ENCODE data around the gene ARMC5. TPM values are rescaled to one million over a fixed set of nuclear protein-coding genes. Genes with fewer than 3 reads are reported as not detected.

ARMC5 gene
- total RNA-seq, 1 donor from 2014 or later: 10.5 TPM

- Mint-ChIP-seq H3K27me3 (no peaks in the 10 kb centered on the region), H3K9me3 (no peaks in the 10 kb centered on the region), H3K36me3 (ENCODE audit: low read depth) (peaks cover 31% of the 10 kb centered on the region), H3K4me3 (peak overlapping the region; percentile 95), H3K4me1 (peaks cover 29% of the 10 kb centered on the region), H3K27ac (peak overlapping the region; percentile 98)
- intact Hi-C loops (cut with micrococcal nuclease): loop anchor here (1.0 to 10.0 kb wide), 9 partner anchors 17 to 427 kb away; partner anchors contain the start of genes BCKDK, FUS, RUSF1 and STX4
- peak; percentile 100 for DNase-seq
Measured at GRCh38 chr16:31459687-31460581, 633 bp downstream of the ARMC5 start.

- intact Hi-C loops (cut with micrococcal nuclease): no loop called here
- peak overlapping the region; percentile 95 for H3K4me3 Mint-ChIP-seq
- H3K27me3 Mint-ChIP-seq: no peaks in the 10 kb centered on the region
- DNase-seq: peak; percentile 77
- peaks cover 24% of the 10 kb centered on the region for H3K4me1 Mint-ChIP-seq
- H3K27ac Mint-ChIP-seq: peak overlapping the region; percentile 92
- peaks cover 31% of the 10 kb centered on the region for H3K36me3 Mint-ChIP-seq (ENCODE audit: low read depth)
- no peaks in the 10 kb centered on the region for H3K9me3 Mint-ChIP-seq
Measured at GRCh38 chr16:31460582-31461002, 1.3 kb downstream of the ARMC5 start.

- Mint-ChIP-seq H3K4me1 (peaks cover 18% of the 10 kb centered on the region), H3K4me3 (peak overlapping the region; percentile 50), H3K9me3 (no peaks in the 10 kb centered on the region), H3K27me3 (no peaks in the 10 kb centered on the region), H3K36me3 (ENCODE audit: low read depth) (peaks cover 26% of the 10 kb centered on the region), H3K27ac (peak overlapping the region; percentile 13)
- no peak for DNase-seq
- intact Hi-C loops (cut with micrococcal nuclease): no loop called here
Measured at GRCh38 chr16:31461201-31461920, 2.1 kb downstream of the ARMC5 start.

GRCh38 chr16:31461921-31462804 is 2.9 kb downstream of the ARMC5 start:
- no peak for DNase-seq
- Mint-ChIP-seq H3K4me3 (no peak overlapping the region), H3K27me3 (no peaks in the 10 kb centered on the region), H3K27ac (no peak overlapping the region), H3K9me3 (no peaks in the 10 kb centered on the region), H3K36me3 (ENCODE audit: low read depth) (peaks cover 26% of the 10 kb centered on the region), H3K4me1 (peaks cover 21% of the 10 kb centered on the region)
- intact Hi-C loops (cut with micrococcal nuclease): no loop called here

DNA sequence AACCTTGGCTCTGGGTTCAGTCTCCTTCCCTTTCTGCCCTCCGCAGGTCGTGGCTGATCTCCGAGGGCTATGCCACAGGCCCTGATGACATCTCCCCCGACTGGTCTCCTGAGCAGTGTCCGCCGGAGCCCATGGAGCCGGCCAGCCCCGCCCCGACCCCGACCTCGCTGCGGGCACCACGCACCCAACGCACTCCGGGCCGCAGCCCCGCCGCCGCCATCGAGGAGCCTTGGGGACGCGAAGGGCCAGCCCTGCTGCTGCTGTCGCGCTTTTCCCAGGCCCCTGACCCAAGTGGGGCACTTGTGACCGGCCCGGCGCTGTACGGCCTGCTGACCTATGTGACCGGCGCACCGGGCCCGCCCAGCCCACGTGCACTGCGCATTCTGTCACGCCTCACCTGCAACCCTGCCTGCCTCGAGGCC is 5.1 kb downstream of the ARMC5 start:
- H3K4me1 Mint-ChIP-seq: peaks cover 24% of the 10 kb centered on the region
- DNase-seq: no peak
- H3K27ac Mint-ChIP-seq: no peak overlapping the region
- H3K36me3 Mint-ChIP-seq (ENCODE audit: low read depth): peaks cover 21% of the 10 kb centered on the region
- no peaks in the 10 kb centered on the region for H3K27me3 Mint-ChIP-seq
- intact Hi-C loops (cut with micrococcal nuclease): no loop called here
- H3K9me3 Mint-ChIP-seq: no peaks in the 10 kb centered on the region
- H3K4me3 Mint-ChIP-seq: no peak overlapping the region

GRCh38 chr16:31464781-31465260 is 5.5 kb downstream of the ARMC5 start:
- Mint-ChIP-seq H3K27me3 (no peaks in the 10 kb centered on the region), H3K36me3 (ENCODE audit: low read depth) (peaks cover 21% of the 10 kb centered on the region), H3K4me3 (no peak overlapping the region), H3K9me3 (no peaks in the 10 kb centered on the region), H3K4me1 (peaks cover 24% of the 10 kb centered on the region), H3K27ac (no peak overlapping the region)
- no peak for DNase-seq
- intact Hi-C loops (cut with micrococcal nuclease): no loop called here

- no peaks in the 10 kb centered on the region for H3K9me3 Mint-ChIP-seq
- H3K27me3 Mint-ChIP-seq: peaks cover 5% of the 10 kb centered on the region
- intact Hi-C loops (cut with micrococcal nuclease): no loop called here
- no peak overlapping the region for H3K4me3 Mint-ChIP-seq
- H3K4me1 Mint-ChIP-seq: peaks cover 17% of the 10 kb centered on the region
- no peak for DNase-seq
- peaks cover 21% of the 10 kb centered on the region for H3K36me3 Mint-ChIP-seq (ENCODE audit: low read depth)
- H3K27ac Mint-ChIP-seq: no peak overlapping the region
Measured at GRCh38 chr16:31465788-31466370, 6.6 kb downstream of the ARMC5 start.

GRCh38 chr16:31466381-31466841 is 7.1 kb downstream of the ARMC5 start:
- Mint-ChIP-seq H3K27ac (no peak overlapping the region), H3K27me3 (peaks cover 10% of the 10 kb centered on the region), H3K36me3 (ENCODE audit: low read depth) (peaks cover 21% of the 10 kb centered on the region), H3K4me1 (peaks cover 15% of the 10 kb centered on the region), H3K4me3 (no peak overlapping the region), H3K9me3 (no peaks in the 10 kb centered on the region)
- no peak for DNase-seq
- intact Hi-C loops (cut with micrococcal nuclease): no loop called here

DNA sequence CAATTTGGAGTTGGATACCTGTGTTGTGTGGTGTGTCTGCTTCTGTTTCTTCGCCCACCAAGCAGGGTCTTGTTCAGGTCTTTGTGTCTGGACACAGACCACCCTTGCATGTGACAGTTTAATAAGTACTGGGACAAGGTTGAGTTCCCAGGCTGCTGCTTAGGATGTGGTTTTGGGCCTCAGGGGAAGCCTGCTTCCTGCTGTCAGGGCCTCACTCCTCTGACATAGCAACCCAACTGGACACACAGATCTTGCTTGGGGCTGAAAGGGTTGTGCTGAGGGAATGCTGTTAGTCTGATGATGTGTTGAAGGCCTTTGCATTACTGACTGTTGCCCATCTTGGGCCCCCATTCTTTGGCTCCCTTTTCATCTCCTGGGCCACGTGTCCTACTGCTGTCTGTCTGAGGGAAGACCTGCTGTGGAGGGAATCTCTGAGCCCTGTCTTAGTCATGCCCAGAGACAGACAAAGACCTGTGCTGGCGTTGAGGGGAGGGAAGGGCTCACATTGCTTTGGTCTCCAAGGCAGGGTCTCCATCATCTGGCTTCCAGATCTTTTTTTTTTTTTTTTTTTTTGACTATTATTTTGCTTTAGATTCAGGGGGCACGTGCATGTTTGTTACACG is 8.0 kb downstream of the ARMC5 start:
- Mint-ChIP-seq H3K4me1 (peaks cover 15% of the 10 kb centered on the region), H3K27me3 (peaks cover 15% of the 10 kb centered on the region), H3K27ac (no peak overlapping the region), H3K4me3 (no peak overlapping the region), H3K9me3 (no peaks in the 10 kb centered on the region), H3K36me3 (ENCODE audit: low read depth) (peaks cover 21% of the 10 kb centered on the region)
- DNase-seq: no peak
- intact Hi-C loops (cut with micrococcal nuclease): no loop called here

GRCh38 chr16:31467858-31468257 is 8.6 kb downstream of the ARMC5 start:
- H3K36me3 Mint-ChIP-seq (ENCODE audit: low read depth): peaks cover 17% of the 10 kb centered on the region
- peaks cover 18% of the 10 kb centered on the region for H3K4me1 Mint-ChIP-seq
- no peak overlapping the region for H3K27ac Mint-ChIP-seq
- no peak for DNase-seq
- no peak overlapping the region for H3K4me3 Mint-ChIP-seq
- intact Hi-C loops (cut with micrococcal nuclease): no loop called here
- H3K27me3 Mint-ChIP-seq: peaks cover 20% of the 10 kb centered on the region
- no peaks in the 10 kb centered on the region for H3K9me3 Mint-ChIP-seq

- Mint-ChIP-seq H3K4me3 (no peak overlapping the region), H3K27ac (no peak overlapping the region), H3K27me3 (peaks cover 37% of the 10 kb centered on the region), H3K36me3 (ENCODE audit: low read depth) (peaks cover 7% of the 10 kb centered on the region), H3K9me3 (no peaks in the 10 kb centered on the region), H3K4me1 (peaks cover 20% of the 10 kb centered on the region)
- intact Hi-C loops (cut with micrococcal nuclease): no loop called here
- DNase-seq: no peak
Measured at GRCh38 chr16:31470615-31471014, 11.3 kb downstream of the ARMC5 start.

DNA sequence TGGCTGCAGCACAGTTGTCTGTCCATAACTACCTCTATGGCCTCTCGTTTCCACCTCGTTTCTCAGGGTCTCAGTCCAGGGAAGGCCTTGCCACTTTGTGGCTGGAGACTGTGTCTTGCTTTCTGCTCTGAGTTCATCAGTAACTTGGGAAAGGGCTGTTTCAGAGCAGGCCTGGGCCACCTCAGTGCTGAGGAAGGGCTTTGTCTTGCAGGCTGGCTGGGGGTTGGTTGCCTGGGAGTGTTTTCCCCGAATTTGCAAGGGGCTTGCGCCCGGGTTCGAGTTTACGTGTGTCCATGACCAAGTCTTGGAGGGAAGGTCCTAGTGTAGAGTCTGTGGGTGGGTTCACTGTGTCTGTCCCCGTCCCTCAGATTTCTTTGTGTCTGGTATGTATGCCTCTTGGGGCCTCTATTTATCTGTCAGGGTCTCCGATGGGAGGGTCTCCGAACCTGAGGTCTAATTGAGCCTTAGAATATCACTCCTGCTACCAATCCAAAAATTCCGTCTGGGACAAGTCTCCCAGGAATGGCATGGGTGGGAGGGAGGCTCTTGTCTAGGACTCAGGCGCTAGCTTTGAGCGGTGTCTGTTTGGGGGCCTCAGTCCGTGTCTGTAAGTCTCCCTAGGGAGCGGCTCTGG is 12.1 kb downstream of the ARMC5 start:
- DNase-seq: peak; percentile 58

More for the DNA sequence above, 12.1 kb downstream of the ARMC5 start:
- H3K27ac Mint-ChIP-seq: no peak overlapping the region
- peaks cover 6% of the 10 kb centered on the region for H3K36me3 Mint-ChIP-seq (ENCODE audit: low read depth)
- H3K27me3 Mint-ChIP-seq: peaks cover 40% of the 10 kb centered on the region
- H3K4me1 Mint-ChIP-seq: peaks cover 24% of the 10 kb centered on the region
- peak overlapping the region; percentile 33 for H3K4me3 Mint-ChIP-seq
- intact Hi-C loops (cut with micrococcal nuclease): no loop called here
- no peaks in the 10 kb centered on the region for H3K9me3 Mint-ChIP-seq

Data from activated CD4-positive, alpha-beta T cell treated with anti-CD3 and anti-CD28 coated beads, Interleukin-2, amount 10 ng/mL, durations not matched to agents 24 days and 14 days (primary cell).